Heart left ventricle (tissue), 13 donors: ENCODE results near the gene TRAPPC12.

Source experiments
- CTCF ChIP-seq, 12 donors: fragments of 200-600 bp; sonication (generic) in 4 of 12; IDR thresholded peaks; one replicate each; pipeline versions ENCODE4 v1.5.0 to v1.8.0; 2018 to 2022; ENCODE audit warnings: antibody characterized with exemption in 12 of 12, mild to moderate bottlenecking in 5 of 12
- POLR2A ChIP-seq, 2 donors: fragments of 450-650 bp; IDR thresholded peaks; one replicate each; pipeline ENCODE4 v1.6.1; 2017; ENCODE audit warnings: antibody characterized with exemption in 2 of 2, mild to moderate bottlenecking in 2 of 2, moderate library complexity in 2 of 2
- donor health status: ischemic (EF 13 %, LVEDD 7.1; RV severe dilation, severe dysfunction).
- donor health status: DM: no; HTN: yes; CAD: no.
- donor health status: DM: no; HTN: no; CAD: no.
- donor health status: ischemic (EF 25% LVEDD 6.9; RV normal size, moderate dysfunction).
- donor health status: ischemic (EF 25% LVEDD 5.7; RV mildly dilated, moderate dysfunction).
- donor health status: ischemic (EF 35%, LVEDD 5.7; RV mildly dilated, moderate dysfunction).
- donor health status: nonischemic (EF 11% LVEDD 7.7; RV severe dilation, severe dysfunction).
- donor health status: DM: yes; HTN: yes; CAD: no.
- donor health status: PGD.
- donor health status: ischemic (EF 29% LVEDD 5.4; RV normal size, mild dysfunction).
- donor health status: nonischemic (EF 23%, LVEDD 6.1; RV moderate dilation, normal function).

- TF ChIP-seq CTCF (IDR thresholded peaks at IDR 0.05) = no peak
- no peak for TF ChIP-seq POLR2A (IDR thresholded peaks at IDR 0.05)
These were observed 56.0 kb downstream of the TRAPPC12 start for GRCh38 chr2:3435445-3435844.
